Activated CD4-positive, alpha-beta T cell treated with anti-CD3 and anti-CD28 coated beads, Interleukin-2, amount 50 U/mL, for 48 hours (primary cell): ENCODE data around the gene EMID1.

Experiments used
- DNase-seq, 2 experiments: peaks; one replicate each; pipeline ENCODE4 v3.0.0-alpha.2; 2020

The EMID1 gene

GRCh38 chr22:29195118-29195963 is 10.4 kb upstream of the EMID1 start:
- DNase-seq: no peak

- no peak for DNase-seq
These were observed 9.6 kb upstream of the EMID1 start for GRCh38 chr22:29195964-29196666.

- no peak for DNase-seq
These were observed 8.6 kb upstream of the EMID1 start for GRCh38 chr22:29197096-29197495.

GRCh38 chr22:29198240-29198639 is 7.5 kb upstream of the EMID1 start:
- no peak for DNase-seq

GRCh38 chr22:29199702-29200400 is 5.8 kb upstream of the EMID1 start:
- DNase-seq: no peak

GRCh38 chr22:29200901-29201300 is 4.8 kb upstream of the EMID1 start:
- no peak for DNase-seq

GRCh38 chr22:29201782-29202181 is 3.9 kb upstream of the EMID1 start:
- DNase-seq: no peak

GRCh38 chr22:29202212-29203192 is 3.2 kb upstream of the EMID1 start:
- peak; percentile 73 to 83 for DNase-seq

GRCh38 chr22:29203488-29204454 is 1.9 kb upstream of the EMID1 start:
- DNase-seq: no peak

- no peak for DNase-seq
These were observed 1.1 kb upstream of the EMID1 start for GRCh38 chr22:29204455-29205183.

GRCh38 chr22:29205252-29205593 is 473 bp upstream of the EMID1 start:
- DNase-seq: no peak

- no peak for DNase-seq
These were observed 911 bp downstream of the EMID1 start for GRCh38 chr22:29206372-29207242.

GRCh38 chr22:29207243-29207550 is 1.5 kb downstream of the EMID1 start:
- no peak for DNase-seq

GRCh38 chr22:29207562-29208501 is 2.1 kb downstream of the EMID1 start:
- no peak for DNase-seq

GRCh38 chr22:29208502-29208862 is 2.8 kb downstream of the EMID1 start:
- DNase-seq: no peak

GRCh38 chr22:29208879-29209623 is 3.4 kb downstream of the EMID1 start:
- no peak for DNase-seq

- no peak for DNase-seq
These were observed 3.9 kb downstream of the EMID1 start for GRCh38 chr22:29209624-29209929.

- no peak for DNase-seq
These were observed 5.4 kb downstream of the EMID1 start for GRCh38 chr22:29211066-29211465.
